GM06990 (cell line): ENCODE measurements around the gene DPEP3.

Source experiments
- DNase-seq: peaks from one replicate; pipeline ENCODE4 v3.0.0-alpha.2; 2011; ENCODE audit not compliant: insufficient read length; ENCODE audit errors: extremely low read depth
- H3K27me3 ChIP-seq: replicated peaks from 2 replicates; pipeline ENCODE4 v1.6.0; 2011; ENCODE audit warnings: low read length; ENCODE audit not compliant: control insufficient read depth, insufficient read depth
- H3K36me3 ChIP-seq: 2 replicates; pipeline ENCODE4 v1.5.1; 2011; ENCODE audit warnings: low read length; ENCODE audit not compliant: control insufficient read depth, insufficient read depth
- H3K4me3 ChIP-seq: replicated peaks from 2 replicates; pipeline ENCODE4 v1.5.1; 2011; ENCODE audit warnings: low read depth, mild to moderate bottlenecking, control low read depth, low read length
- TF ChIP-seq, protein P1 (sequence below): IDR thresholded peaks from 2 replicates; pipeline ENCODE4 v1.5.1; 2011; ENCODE audit warnings: low read length, control low read depth, mild to moderate bottlenecking, inconsistent platforms; ENCODE audit not compliant: insufficient read depth, poor library complexity, severe bottlenecking

The DPEP3 gene

DNA sequence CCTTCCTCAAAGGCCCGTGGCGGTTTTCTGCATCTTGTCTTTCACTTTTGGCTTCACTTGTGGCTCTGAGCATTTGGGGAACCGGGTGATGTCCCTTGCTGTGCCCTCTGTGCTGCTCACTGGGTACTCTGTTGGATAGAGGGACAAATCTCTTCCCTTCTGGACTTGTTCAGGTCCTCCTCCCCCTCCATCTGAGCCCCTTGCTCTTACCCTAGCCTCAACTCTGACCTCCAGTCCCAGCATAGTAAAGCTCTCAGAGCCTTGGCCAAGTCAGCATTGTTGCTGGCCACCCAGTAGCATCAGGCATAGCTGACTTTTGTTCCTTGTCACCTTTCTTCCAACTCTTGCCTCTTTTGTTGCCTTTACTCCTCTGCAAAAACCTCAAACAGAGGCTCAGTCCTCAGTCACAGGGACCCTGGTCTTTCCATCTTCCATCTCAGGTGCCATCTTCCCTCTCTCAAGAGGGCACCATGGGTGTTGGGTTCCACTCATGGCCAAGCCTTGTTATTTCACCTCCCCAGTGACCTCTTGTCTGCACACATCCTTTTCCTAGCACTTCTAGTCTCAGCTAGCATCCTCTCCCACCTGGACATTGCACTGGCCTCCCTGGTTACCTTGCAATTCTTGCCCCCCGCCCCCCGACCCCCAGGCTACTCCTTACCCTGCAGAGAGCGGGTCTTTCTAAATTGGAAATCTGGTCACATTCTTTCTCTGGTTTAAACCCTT, 43.3 kb downstream of the DPEP3 start:
- TF ChIP-seq, protein P1, sequence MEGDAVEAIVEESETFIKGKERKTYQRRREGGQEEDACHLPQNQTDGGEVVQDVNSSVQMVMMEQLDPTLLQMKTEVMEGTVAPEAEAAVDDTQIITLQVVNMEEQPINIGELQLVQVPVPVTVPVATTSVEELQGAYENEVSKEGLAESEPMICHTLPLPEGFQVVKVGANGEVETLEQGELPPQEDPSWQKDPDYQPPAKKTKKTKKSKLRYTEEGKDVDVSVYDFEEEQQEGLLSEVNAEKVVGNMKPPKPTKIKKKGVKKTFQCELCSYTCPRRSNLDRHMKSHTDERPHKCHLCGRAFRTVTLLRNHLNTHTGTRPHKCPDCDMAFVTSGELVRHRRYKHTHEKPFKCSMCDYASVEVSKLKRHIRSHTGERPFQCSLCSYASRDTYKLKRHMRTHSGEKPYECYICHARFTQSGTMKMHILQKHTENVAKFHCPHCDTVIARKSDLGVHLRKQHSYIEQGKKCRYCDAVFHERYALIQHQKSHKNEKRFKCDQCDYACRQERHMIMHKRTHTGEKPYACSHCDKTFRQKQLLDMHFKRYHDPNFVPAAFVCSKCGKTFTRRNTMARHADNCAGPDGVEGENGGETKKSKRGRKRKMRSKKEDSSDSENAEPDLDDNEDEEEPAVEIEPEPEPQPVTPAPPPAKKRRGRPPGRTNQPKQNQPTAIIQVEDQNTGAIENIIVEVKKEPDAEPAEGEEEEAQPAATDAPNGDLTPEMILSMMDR, result no peak
- DNase-seq, result no peak
- H3K4me3 ChIP-seq, result peak overlapping the region; percentile 98
- no peaks in the 10 kb centered on the region for H3K27me3 ChIP-seq
- peaks cover 34% of the 10 kb centered on the region for H3K36me3 ChIP-seq

DNA sequence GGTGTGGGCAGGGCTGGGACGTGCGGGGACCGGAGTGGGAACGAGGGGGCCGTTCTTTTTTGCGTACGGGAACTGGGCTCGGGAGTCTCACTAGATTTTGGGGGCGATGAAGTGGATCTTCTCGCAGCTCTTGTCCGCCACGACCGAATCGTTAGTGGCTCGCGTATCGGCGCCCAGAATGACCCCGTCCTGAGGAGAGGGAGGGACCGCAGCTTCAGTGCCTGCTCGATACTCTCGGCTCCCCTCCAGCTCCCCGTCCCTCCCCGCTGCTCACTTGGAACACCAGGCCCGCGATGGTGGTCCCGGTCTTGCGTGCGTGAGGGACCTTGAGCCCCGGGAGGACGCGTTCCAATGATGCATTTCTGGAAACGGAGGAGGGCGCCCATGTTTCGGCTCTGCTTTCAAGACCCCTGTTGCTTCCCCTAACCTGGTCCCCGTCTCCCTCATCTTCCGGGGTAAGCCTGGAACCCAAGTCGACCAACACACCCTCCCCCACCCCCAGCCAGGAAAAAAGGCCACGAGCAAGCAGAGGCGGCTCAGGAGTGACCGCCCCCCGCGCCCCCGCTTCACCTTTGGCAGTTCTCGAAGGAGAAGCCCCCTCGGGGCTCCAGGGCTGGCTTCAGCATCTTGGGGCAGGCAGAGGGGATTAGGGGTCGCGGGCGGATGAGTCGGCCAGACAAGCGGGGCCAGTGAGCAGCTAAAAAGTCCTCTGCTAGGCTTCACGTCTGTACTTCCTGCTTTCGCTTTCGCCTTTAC, 44.0 kb downstream of the DPEP3 start, which contains the start of gene PSMB10:
Gene PSMB10, minus strand, starts transcription at position 727 of the 756 bp plus-strand sequence. Its CDS starts 101 bp downstream, at position 626.
- H3K4me3 ChIP-seq, result peak within 1 kb of the TSS; percentile 98
- TF ChIP-seq, protein P1, result no peak
- peaks cover 35% of the 10 kb centered on the region for H3K36me3 ChIP-seq
- H3K27me3 ChIP-seq, result no peaks in the 10 kb centered on the region
- DNase-seq, result peak; percentile 78

DNA sequence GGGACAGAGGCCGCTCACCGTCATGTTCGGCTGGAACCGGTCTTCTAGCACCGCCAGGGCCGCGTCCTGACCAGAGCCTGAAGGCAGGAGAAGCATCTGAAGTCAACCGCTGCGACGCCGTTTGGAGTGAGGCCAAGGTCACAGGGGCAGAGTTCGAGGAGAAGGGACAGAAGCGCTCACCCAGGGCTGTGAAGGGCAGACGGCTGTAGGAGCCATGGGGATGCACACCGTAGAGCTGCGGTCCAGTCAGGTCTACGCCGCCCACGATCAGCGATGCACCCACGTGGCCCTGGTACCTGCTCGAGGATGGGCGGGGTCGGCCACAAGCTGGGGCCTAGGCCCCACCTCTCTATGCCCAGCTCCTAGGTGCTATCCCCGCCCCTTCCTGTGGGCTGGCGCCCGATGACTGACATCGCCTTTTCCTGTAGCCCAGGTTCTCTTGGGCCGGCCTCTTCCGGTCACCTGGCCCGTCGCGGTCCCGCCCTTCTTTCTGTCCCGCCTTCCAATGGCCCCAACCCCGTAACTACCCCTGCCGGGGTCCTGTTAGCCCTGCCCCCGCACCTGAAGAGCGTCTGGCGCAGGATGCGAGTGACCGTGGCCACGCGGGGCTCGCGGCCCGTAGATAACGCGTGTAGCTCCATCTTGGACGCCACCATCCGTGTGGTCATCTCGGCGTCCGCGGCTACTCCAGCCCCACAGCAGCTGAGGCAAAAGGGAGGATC, 44.7 kb downstream of the DPEP3 start:
- DNase-seq, result peak; percentile 92
- H3K27me3 ChIP-seq, result no peaks in the 10 kb centered on the region
- peaks cover 42% of the 10 kb centered on the region for H3K36me3 ChIP-seq
- H3K4me3 ChIP-seq, result peak overlapping the region; percentile 98
- TF ChIP-seq, protein P1, result no peak

DNA sequence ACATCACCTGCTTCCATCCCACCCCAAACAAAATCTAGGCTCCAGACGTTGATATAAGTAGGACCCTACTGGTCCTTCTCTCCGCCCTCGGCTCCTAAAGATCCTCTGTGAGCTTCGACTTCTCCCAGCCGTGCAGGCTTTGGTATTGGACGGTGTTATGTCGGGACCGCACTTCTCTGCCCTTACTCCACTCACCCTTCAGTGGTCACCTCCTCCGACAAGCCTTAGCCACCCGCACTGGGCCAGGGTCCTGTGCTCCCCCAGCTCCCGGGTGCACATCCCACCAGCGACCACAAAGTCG, 45.2 kb downstream of the DPEP3 start:
- DNase-seq, result no peak
- Histone ChIP-seq H3K36me3 (peaks cover 42% of the 10 kb centered on the region), H3K27me3 (no peaks in the 10 kb centered on the region), H3K4me3 (peak overlapping the region; percentile 98)
- TF ChIP-seq, protein P1, result no peak

DNA sequence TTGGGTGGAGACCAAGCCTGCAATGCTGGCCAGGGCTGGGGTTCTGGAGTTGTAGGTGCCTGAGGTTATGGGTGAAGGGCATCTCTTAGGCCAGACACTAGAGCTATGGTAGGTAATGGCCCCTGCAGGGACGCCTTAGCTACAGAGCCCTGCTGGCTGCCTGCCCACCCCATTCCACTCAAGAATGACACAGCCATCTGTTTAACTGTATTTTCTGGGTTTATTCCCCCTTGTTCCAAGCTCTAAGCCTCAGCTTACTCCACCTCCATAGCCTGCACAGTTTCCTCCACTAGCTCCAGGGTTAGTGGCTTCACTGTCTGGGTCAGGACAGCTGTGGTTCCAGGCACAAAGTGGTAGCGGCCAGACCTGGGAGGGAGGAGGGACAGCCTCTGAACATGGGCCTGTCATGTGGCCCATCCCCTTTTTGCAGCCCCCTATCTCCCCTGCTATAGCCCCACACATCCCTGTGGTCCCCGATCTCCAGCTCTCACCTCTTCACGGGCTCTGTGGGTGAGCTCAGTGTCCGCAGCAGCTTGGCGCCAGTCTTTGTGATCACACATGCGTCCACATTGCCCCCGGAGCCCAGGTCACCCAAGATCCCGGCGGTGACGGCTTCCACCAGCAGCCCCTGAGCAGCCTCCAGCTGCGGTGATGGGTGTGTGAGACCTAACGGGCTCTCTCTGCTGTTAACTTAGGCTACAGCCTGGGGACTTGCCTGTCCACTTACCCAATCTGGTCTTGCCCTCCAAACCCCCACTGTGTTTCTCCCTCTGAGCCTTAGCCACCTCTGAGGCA, 45.8 kb downstream of the DPEP3 start:
- TF ChIP-seq, protein P1, result no peak
- H3K36me3 ChIP-seq, result peaks cover 46% of the 10 kb centered on the region
- H3K27me3 ChIP-seq, result no peaks in the 10 kb centered on the region
- DNase-seq, result no peak
- no peak overlapping the region for H3K4me3 ChIP-seq
